GM18508 (cell line): ENCODE results near the gene OTUB1.
A peak's percentile ranks its signal among the peaks of the same experiment; 100 is the strongest.
"Not testable (repeated sequence)": the region's sequence is repeated elsewhere in the genome, so short reads cannot be mapped to it uniquely, and the experiment has no call there.

Experiments used
- ATAC-seq: cut with Tn5 transposase; IDR thresholded peaks from one replicate; pipeline ENCODE4 v1.9.1; 2021; ENCODE audit warnings: moderate number of reproducible peaks; ENCODE audit not compliant: insufficient read depth, unreplicated experiment

OTUB1 gene, protein sequence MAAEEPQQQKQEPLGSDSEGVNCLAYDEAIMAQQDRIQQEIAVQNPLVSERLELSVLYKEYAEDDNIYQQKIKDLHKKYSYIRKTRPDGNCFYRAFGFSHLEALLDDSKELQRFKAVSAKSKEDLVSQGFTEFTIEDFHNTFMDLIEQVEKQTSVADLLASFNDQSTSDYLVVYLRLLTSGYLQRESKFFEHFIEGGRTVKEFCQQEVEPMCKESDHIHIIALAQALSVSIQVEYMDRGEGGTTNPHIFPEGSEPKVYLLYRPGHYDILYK

DNA sequence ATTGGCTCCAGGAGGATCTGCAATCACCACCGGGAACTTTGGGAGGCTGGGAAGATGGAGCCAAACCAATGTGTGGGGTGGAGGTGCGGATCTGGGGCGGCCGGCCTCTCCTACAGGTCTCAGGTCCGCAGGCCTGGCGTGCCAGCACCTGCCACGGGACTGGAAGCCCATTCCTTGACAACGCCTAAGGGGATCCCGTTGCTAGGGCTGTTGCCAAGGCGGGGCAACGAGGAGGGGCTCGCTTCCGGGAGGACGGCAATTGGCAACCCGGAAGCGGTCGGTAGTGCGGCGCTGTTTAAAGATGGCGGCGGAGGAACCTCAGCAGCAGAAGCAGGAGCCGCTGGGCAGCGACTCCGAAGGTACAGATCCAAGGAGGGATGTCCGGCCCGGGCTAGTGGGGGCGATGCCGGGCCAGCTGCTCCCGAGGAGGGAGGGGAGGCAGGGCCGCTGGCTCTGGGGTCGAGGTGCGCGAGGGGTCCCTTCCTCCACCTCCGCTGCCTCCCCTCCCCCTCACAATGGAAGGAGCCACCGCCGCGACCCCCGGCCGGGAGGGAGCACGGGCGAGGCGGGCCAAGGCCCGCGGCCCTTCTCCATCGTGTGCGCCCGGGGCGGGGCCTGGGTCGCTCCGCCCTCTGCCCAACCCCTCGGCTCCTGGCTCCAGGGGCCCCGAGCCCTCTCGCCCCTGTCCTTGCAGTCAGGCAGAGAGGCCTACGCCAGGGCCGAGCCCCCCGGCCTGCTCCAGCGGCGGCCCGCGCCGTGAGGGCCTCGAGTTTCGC lies at the start of gene OTUB1:
Gene OTUB1 (plus strand): TSS at position 283 of the 776 bp plus-strand sequence. CDS start 19 bp downstream, at position 302.
- no peak for ATAC-seq

DNA sequence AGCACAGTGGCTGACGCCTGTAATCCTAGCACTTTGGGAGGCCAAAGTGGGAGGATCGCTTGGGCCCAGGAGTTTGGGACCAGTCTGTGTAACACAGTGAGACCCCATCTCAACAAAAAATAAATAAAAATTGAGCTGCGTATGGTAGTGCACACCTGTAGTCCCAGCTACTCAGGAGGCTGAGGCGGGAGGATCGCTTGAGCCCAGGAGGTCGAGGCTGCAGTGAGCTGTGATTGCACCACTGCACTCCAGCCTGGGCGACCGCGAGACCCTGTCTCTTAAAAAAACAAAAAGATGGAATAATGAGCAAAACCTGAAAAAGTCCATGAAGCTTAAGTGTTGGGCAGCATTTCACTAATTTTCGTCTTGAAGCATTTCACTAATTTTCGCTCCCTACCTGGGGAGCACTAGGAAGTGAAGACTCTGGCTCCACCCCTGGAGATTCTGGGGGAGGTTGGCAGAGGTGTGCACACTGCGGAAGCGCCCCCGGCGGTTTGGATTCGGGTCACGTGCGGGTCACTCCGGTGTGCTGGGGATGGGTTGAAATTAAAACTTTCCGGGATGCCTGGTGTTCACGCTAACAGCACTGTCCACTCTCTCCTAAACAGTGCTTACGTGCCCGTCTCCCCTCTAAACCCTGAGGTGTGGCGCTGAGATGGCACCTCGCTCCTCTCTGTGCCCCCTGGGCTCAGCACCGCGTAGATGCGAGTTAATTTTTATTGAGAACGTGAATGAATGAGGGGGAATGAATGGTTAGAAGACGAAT lies 48.3 kb upstream of the OTUB1 start:
- ATAC-seq, result no peak

GRCh38 chr11:63938479-63939396 lies 47.5 kb upstream of the OTUB1 start, which contains the start of gene NAA40:
Gene NAA40, plus strand, starts transcription at chr11:63939002. Its CDS starts 95 bp downstream, at chr11:63939097.
- peak; percentile 71 for ATAC-seq

DNA sequence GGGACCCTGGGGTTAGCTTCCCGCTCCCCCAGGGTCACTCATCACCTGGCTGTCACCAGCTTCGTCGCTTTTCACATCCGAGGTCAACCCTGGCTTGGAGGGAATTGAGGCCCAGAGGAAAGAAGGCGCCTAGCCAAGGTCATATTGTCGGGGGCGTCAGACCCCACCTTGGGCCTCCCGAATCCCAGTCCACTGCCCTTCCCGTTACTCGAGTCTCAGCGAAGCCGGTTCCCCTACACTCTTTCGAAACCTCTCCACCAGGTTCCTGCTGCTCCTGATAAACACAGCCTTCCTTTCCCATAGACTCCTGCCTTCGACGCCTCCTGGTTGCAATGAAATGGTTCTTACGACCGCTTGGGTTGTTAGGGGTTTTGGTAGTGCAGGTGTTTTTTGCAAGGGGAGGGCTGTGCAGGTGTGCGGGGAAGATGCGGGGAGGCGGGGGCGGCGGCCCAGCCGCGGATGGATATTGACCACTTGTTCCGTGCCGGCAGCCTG lies 46.8 kb upstream of the OTUB1 start:
- ATAC-seq, result no peak

DNA sequence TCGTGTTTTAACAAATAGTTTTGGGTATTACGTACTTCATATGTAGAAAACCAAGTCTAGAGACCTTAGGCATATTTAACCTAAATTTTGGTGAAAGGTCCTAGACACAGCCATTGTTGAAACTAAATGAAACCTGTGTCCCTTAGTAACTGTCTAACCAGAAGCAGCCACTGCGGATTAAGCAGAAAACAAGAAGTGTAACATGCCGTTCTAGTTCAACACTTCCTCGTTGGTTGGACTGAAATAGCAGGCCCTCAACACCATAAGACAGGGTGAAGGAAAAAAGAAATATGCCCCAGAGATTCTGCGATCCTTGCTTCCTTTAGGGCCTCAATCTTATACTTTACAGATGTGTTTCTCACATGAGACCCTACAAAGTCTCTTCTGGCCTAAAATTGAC lies 45.5 kb upstream of the OTUB1 start:
- no peak for ATAC-seq

GRCh38 chr11:63941901-63942300 lies 44.3 kb upstream of the OTUB1 start:
- no peak for ATAC-seq

DNA sequence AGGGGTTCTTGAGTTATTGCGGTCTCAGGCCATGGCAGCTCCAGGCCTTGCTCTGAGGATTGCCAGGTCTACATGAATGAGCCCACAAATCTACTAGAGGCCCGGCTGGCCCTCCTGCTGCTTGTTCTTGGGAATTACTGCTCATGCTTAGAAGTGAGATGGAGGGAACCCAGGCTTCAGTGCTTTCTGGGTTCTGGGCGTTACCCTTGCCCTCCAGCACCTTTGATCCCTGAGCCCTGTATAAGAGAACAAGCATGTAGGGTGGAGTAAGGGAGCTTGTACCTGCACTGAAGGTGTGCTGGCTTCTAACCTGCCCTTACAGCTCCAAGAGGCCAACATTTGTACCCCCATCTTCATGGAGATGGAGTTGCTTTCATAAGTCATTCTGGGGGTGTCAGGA lies 43.4 kb upstream of the OTUB1 start:
- no peak for ATAC-seq

- no peak for ATAC-seq
These were observed 41.3 kb upstream of the OTUB1 start for GRCh38 chr11:63944987-63945386.

GRCh38 chr11:63945477-63946163 lies 40.6 kb upstream of the OTUB1 start:
- no peak for ATAC-seq

DNA sequence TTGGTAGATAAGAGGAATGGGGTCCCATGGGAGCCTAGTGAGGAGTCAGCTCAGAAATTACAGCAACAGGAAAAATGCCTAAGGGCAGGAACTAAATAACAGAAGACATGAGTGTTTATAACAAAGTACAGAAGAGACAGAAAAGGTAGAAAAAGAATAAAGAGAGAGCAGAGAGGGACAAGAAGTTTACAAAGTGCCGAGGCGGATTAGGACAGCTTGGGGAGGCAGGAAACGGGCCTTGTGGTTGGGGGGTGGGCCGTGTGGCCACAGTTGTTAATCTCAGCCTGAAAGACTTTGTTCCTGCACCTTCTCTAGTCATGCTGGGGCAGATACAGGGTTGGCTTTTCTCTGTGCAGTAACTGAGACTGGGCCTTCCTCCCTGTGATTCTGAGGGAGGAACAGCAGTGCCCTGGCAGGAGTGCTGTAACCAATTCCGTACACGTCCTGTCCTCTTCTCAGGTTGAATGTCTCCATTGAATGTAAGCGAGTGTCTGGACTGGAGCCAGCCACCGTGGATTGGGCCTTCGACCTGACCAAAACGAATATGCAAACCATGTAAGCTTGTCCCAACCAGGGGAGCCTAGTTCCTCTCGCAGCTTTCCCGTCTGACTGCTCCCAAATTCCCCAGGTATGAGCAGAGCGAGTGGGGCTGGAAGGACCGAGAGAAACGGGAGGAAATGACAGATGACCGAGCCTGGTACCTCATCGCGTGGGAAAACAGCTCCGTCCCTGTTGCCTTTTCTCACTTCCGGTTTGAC lies 34.3 kb upstream of the OTUB1 start:
- ATAC-seq, result no peak

DNA sequence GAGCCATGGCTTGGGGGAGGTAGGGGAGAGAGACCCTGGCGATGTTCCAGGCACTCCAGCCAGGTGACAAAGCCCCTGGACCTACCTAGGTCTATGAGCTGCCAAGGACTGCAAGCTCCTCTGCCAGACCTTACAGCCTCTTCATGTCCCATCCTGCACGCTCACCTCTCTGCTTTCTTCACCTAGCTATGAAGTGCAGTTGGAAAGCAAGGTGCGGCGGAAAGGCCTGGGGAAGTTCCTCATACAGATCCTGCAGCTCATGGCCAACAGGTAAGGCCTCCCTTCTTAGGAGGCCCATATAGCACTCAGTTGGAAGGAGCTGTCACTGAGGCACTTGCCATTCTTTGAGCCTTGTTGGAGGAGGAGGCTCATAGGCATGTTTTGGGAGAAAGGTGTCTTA lies 33.7 kb upstream of the OTUB1 start:
- ATAC-seq, result no peak

DNA sequence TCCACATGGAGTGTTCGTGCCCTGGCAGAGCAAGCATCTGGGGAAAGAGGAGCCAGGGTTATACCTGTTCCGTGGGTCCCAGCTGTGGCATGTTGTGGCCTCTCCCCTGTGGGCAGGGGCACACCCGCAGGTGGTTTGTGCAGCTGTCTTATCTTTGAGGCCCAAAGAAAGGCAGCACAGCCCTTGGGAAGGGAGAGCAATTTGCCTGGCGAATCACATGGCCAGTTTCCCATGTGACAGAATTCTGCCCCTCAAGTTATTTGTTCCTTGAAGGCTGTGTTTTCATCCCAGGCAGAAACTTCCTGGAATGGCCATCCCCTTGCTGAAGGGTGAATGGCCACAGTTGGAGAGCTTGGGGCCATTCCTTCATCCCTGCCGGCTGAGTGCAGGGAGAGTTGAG lies 28.2 kb upstream of the OTUB1 start:
- no peak for ATAC-seq

- ATAC-seq, result no peak
These were observed 24.4 kb upstream of the OTUB1 start for GRCh38 chr11:63961608-63962412.

DNA sequence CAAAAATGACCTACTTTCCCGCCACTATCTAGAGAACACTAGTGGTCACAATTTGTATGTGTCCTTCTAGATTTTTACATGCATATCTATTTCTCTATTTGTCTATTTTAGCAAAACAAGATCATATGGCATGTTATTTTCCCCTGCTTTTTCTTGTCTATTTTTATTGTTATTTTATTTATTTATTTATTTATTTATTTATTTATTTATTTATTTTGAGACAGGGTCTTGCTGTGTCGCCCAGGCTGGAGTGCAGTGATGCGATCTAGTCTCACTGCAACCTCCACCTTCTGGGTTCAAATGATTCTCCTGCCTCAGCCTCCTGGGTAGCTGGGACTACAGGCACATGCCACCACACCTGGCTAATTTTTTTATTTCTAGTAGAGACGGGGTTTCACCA lies 22.3 kb upstream of the OTUB1 start:
- ATAC-seq, result not testable (repeated sequence)

GRCh38 chr11:63966444-63966843 lies 19.8 kb upstream of the OTUB1 start:
- no peak for ATAC-seq

GRCh38 chr11:63969461-63969860 lies 16.8 kb upstream of the OTUB1 start:
- no peak for ATAC-seq

- ATAC-seq, result no peak
These were observed 15.3 kb upstream of the OTUB1 start for GRCh38 chr11:63970902-63971301.

DNA sequence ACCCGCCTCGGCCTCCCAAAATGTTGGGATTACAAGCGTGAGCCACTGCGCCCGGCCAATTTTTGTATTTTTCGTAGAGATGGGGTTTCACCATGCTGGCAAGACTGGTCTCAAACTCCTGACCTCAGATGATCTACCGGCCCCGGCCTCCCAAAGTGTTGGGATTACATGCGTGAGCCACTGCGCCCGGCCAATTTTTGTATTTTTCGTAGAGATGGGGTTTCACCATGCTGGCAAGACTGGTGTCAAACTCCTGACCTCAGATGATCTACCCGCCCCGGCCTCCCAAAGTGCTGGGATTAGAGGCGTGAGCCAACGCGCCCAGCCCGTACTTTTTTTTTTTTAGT lies 12.4 kb upstream of the OTUB1 start:
- not testable (repeated sequence) for ATAC-seq
